Spleen (tissue), 11 donors: Measurements from ENCODE around the gene TSPAN17. TPM values are rescaled to one million over a fixed set of nuclear protein-coding genes. Genes with fewer than 3 reads are reported as not detected.

ENCODE experiments used
- DNase-seq: peaks from one replicate; pipeline ENCODE4 v3.0.0-alpha.2; 2020
- H3K27ac ChIP-seq, 8 donors: fragments of 200-600 bp; sonication (generic) in 7 of 8; 1 replicate in 4 of 8; 2 replicates in 4 of 8; pipeline versions ENCODE4 v1.5.0 to v1.8.0; 2016 to 2021; ENCODE audit warnings: inconsistent platforms in 4 of 8, mild to moderate bottlenecking in 4 of 8, moderate library complexity in 1 of 8
- H3K27me3 ChIP-seq, 7 donors: fragments of 200-600 bp; sonication (generic) in 6 of 7; replicated peaks in 1 of 7; 1 replicate in 4 of 7; 2 replicates in 3 of 7; pipeline versions ENCODE4 v1.5.0 to v1.8.0; 2016 to 2021; ENCODE audit warnings: inconsistent platforms in 3 of 7, mild to moderate bottlenecking in 1 of 7
- H3K36me3 ChIP-seq, 6 donors: fragments of 200-600 bp; sonication (generic) in 5 of 6; 1 replicate in 4 of 6; 2 replicates in 2 of 6; pipeline versions ENCODE4 v1.5.0 to v1.8.0; 2016 to 2021; ENCODE audit warnings: inconsistent platforms in 2 of 6
- H3K4me1 ChIP-seq, 6 donors: fragments of 200-600 bp; sonication (generic) in 5 of 6; 1 replicate in 3 of 6; 2 replicates in 3 of 6; pipeline versions ENCODE4 v1.5.0 to v1.8.0; 2016 to 2021; ENCODE audit warnings: inconsistent platforms in 3 of 6
- H3K4me3 ChIP-seq, 8 donors: fragments of 200-600 bp; sonication (generic) in 7 of 8; 1 replicate in 4 of 8; 2 replicates in 4 of 8; pipeline versions ENCODE4 v1.5.0 to v1.8.0; 2016 to 2021; ENCODE audit warnings: inconsistent platforms in 4 of 8, mild to moderate bottlenecking in 4 of 8, moderate library complexity in 2 of 8
- H3K9me3 ChIP-seq, 8 donors: fragments of 200-600 bp; sonication (generic) in 7 of 8; 1 replicate in 4 of 8; 2 replicates in 4 of 8; pipeline versions ENCODE4 v1.5.0 to v1.8.0; 2016 to 2021; ENCODE audit warnings: inconsistent platforms in 4 of 8
- CTCF ChIP-seq, 11 experiments: fragments of 200-600 bp in 7 of 11; fragments of 450-650 bp in 4 of 11; sonication (generic) in 4 of 11; IDR thresholded peaks in 8 of 11; conservative IDR thresholded peaks in 3 of 11; 1 replicate in 7 of 11; 2 replicates in 4 of 11; pipeline versions ENCODE4 v1.4.0 to v1.8.0; 2016 to 2021; ENCODE audit warnings: antibody characterized with exemption in 11 of 11, inconsistent platforms in 4 of 11, mild to moderate bottlenecking in 1 of 11
- POLR2A ChIP-seq, 3 donors: fragments of 450-650 bp; IDR thresholded peaks; one replicate each; pipeline ENCODE4 v1.5.1; 2017; ENCODE audit warnings: antibody characterized with exemption in 3 of 3, mild to moderate bottlenecking in 1 of 3
- POLR2AphosphoS5 ChIP-seq, 3 donors: sonication (generic); formaldehyde crosslinking; IDR thresholded peaks; one replicate each; pipeline ENCODE4 v1.5.1; 2017; ENCODE audit warnings: antibody characterized with exemption in 3 of 3
- WGBS, 5 donors: extraction: QIAGEN DNeasy Blood & Tissue Kit in 3 of 5; methylation state at CpG; one replicate each; pipeline versions ENCODE4 v1.1.5 to v1.1.7; 2013 to 2018; 5-methylcytosine and 5-hydroxymethylcytosine counted together
- intact Hi-C: fragments of 100-400 bp; cut with DNase I; formaldehyde crosslinking; loops from one replicate; pipeline ENCODE4 v1.15.0; 2023; ENCODE audit warnings: low total_unique reads
- polyA plus RNA-seq, 3 donors: library from polyadenylated mRNA; stranded (reverse); fragments of 200-250 nt; gene quantifications; one replicate each; pipeline ENCODE4 v1.2.1, GENCODE V29; 2013
- total RNA-seq, 7 donors: library from RNA; depleted of rRNA in 3 of 7; stranded (reverse); fragments of >200 nt in 3 of 7; fragmentation: NEBNext Ultra II Directional in 4 of 7; extraction: Animal tissue kit (Norgen Biotek cat#: 25700) in 4 of 7; gene quantifications; one replicate each; pipeline versions ENCODE4 v1.1.0 to v1.2.1, GENCODE V29; 2016 to 2021
- donor health status: healthy with polysubstance abuse.
- donor health status: DM: no; HTN: no; CAD: no; lungs with moderate emphysema.
- donor health status: DM: no; HTN: no; CAD: no.
- donor health status: Bipolar disorder and iron deficiency.
- donor health status: healthy.
- donor health status: DM: no; HTN: no; CAD: no.
- donor health status: DM: yes; HTN: yes; CAD: no.

TSPAN17 gene
- total and polyA plus RNA-seq, 10 donors: 15.3 to 36.4 (median 23.4) TPM

DNA sequence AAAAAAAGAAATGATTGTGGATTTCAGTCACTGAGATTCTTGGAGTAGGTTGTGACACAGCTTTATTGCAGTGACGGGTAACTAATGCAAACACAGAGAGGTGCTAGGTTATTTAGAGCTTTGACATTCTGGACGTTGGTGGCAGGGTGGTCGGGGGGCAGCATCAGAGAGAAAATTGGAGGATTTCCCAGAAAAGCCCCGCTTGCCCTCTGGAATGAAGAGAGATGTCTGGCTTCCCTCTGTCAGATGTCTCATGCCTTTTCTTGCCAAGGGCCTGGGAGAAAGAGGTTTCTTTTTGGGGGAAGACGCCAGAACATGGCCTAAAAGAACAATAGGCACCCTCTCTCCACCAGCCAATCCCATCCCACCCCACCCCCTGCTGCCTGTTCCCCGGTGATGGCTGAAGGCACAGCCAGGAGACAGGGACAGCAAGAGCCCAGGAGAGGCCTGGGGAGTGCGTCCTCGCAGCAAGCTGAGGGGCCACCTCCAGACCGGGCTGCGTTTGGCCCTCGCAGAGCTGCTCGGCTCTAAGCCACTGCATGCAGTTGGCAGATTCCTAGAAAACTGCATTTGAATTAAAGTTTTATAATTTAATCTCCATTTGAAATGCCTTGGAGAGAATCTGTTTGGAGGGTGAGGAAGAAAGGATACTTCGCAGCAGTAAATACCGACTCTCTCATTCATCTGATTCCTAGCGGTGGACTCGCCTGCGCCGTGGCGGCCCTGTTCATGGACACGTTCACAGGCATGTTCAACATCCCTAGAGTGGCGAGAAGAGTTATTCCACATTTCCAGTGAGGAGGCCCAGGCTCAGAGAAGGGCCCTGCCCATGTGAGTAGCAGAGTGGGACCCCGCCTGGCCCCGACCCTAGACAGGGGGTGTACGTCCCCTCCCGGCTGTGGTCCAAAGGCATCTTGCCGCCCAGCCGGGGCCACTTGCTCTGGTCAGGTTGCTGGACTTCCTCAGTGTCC, 55.7 kb downstream of the TSPAN17 start:
- Histone ChIP-seq H3K4me3 (no peak overlapping the region), H3K4me1 (no peaks in the 10 kb centered on the region), H3K27me3 (peaks cover 0 to 79% (median 22%) of the 10 kb centered on the region in 7 donors), H3K36me3 (no peaks in the 10 kb centered on the region), H3K27ac (no peak overlapping the region), H3K9me3 (no peaks in the 10 kb centered on the region)
- DNase-seq: no peak
- TF ChIP-seq POLR2AphosphoS5 (IDR thresholded peaks at IDR 0.05) (no peak), CTCF (IDR thresholded peaks at IDR 0.05 in 8 of 11, conservative IDR thresholded peaks at IDR 0.05 in 3 of 11) (no peak), POLR2A (IDR thresholded peaks at IDR 0.05) (no peak)
- WGBS, 5 donors: 75 to 80% (median 77%) methylated on average over 21 to 27 of the region's 27 CpGs
- intact Hi-C loops: no loop called here

GRCh38 chr5:176703857-176704256, 56.6 kb downstream of the TSPAN17 start:
- H3K27ac ChIP-seq: no peak overlapping the region
- peaks cover 0 to 72% (median 17%) of the 10 kb centered on the region in 7 donors for H3K27me3 ChIP-seq
- no peaks in the 10 kb centered on the region for H3K4me1 ChIP-seq
- no peak for DNase-seq
- 78 to 88% (median 81%) methylated on average over 13 of the region's 13 CpGs for WGBS, 5 donors
- no peaks in the 10 kb centered on the region for H3K36me3 ChIP-seq
- TF ChIP-seq CTCF (IDR thresholded peaks at IDR 0.05 in 8 of 11, conservative IDR thresholded peaks at IDR 0.05 in 3 of 11) (no peak), POLR2AphosphoS5 (IDR thresholded peaks at IDR 0.05) (no peak), POLR2A (IDR thresholded peaks at IDR 0.05) (no peak)
- intact Hi-C loops: no loop called here
- H3K4me3 ChIP-seq: no peak overlapping the region
- H3K9me3 ChIP-seq: no peaks in the 10 kb centered on the region

DNA sequence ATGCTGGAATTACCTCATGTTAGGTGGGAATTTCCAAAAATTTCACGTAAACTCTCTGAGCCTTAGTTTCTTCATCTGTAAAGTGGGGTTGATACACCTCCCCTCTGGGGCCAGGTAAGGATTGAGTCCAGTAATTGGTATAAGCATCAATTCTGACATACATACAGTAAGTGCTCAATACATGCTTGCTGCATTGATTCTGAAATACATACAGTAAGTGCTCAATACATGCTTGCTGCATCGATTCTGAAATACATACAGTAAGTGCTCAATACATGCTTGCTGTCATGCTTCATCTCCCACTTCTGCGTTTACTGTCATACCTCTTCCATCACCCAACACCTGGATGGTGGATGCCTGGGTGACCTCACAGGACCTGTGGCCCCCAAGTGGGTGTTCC, 57.1 kb downstream of the TSPAN17 start:
- Histone ChIP-seq H3K27ac (no peak overlapping the region), H3K4me1 (no peaks in the 10 kb centered on the region), H3K27me3 (peaks cover 0 to 69% (median 14%) of the 10 kb centered on the region in 7 donors), H3K36me3 (no peaks in the 10 kb centered on the region), H3K4me3 (no peak overlapping the region), H3K9me3 (no peaks in the 10 kb centered on the region)
- no peak for DNase-seq
- 86 to 98% (median 89%) methylated on average over 3 of the region's 3 CpGs for WGBS, 5 donors
- no peak for TF ChIP-seq POLR2AphosphoS5 (IDR thresholded peaks at IDR 0.05)
- no peak for TF ChIP-seq CTCF (IDR thresholded peaks at IDR 0.05 in 8 of 11, conservative IDR thresholded peaks at IDR 0.05 in 3 of 11)
- intact Hi-C loops: no loop called here

DNA sequence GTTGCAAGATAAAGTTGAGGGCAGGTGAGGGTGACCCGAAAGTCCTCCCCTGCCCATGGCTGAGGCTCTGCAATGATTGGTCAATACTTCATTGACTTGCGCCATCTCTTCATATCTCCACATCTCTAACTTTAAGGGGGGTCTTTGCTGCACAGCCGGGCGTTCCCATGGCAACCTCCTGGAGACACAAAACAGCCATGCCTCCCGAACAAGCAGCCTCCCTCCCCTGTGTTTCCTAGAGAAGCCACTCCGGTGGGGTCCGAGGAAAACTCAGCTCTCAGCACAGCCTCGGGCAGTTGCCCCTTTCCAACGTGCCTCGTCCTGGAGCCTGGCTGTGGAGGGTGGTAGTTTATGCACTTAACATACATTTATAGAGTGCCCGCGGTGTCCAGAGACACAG, 57.5 kb downstream of the TSPAN17 start:
- TF ChIP-seq POLR2A (IDR thresholded peaks at IDR 0.05) (no peak), CTCF (IDR thresholded peaks at IDR 0.05 in 8 of 11, conservative IDR thresholded peaks at IDR 0.05 in 3 of 11) (no peak), POLR2AphosphoS5 (IDR thresholded peaks at IDR 0.05) (no peak)
- Histone ChIP-seq H3K27ac (no peak overlapping the region), H3K36me3 (no peaks in the 10 kb centered on the region), H3K9me3 (no peaks in the 10 kb centered on the region), H3K27me3 (peaks cover 0 to 69% (median 10%) of the 10 kb centered on the region in 7 donors), H3K4me3 (no peak overlapping the region), H3K4me1 (no peaks in the 10 kb centered on the region)
- no peak for DNase-seq
- 63 to 80% (median 67%) methylated on average over 9 to 12 of the region's 12 CpGs for WGBS, 5 donors
- intact Hi-C loops: no loop called here
